Lung (tissue), 12 donors: ENCODE data around the gene FAM3D. TPM values are rescaled to one million over a fixed set of nuclear protein-coding genes. Genes with fewer than 3 reads are reported as not detected.

Experiments used
- ATAC-seq: fragments of 200-7000 bp; cut with Tn5 transposase; one replicate; pipeline ENCODE4 v1.9.1; 2020; ENCODE audit warnings: moderate number of reproducible peaks; ENCODE audit not compliant: insufficient read depth, low FRiP score
- DNase-seq, 3 donors: peaks; one replicate each; pipeline ENCODE4 v3.0.0-alpha.2; 2013 to 2017
- H3K27ac ChIP-seq, 2 donors: one replicate each; pipeline ENCODE4 v1.5.1; 2013; ENCODE audit warnings: mild to moderate bottlenecking in 2 of 2, moderate library complexity in 2 of 2, control low read depth in 1 of 2, inconsistent platforms in 1 of 2, low read depth in 1 of 2, low read length in 1 of 2
- H3K27me3 ChIP-seq, 3 donors: one replicate each; pipeline ENCODE4 v1.5.1; 2013; ENCODE audit warnings: low read length in 2 of 3; ENCODE audit not compliant: control insufficient read depth in 3 of 3, insufficient read depth in 3 of 3
- H3K36me3 ChIP-seq, 4 donors: one replicate each; pipeline ENCODE4 v1.5.1; 2013; ENCODE audit warnings: low read length in 4 of 4, mild to moderate bottlenecking in 1 of 4, moderate library complexity in 1 of 4; ENCODE audit not compliant: control insufficient read depth in 4 of 4, insufficient read depth in 4 of 4
- H3K4me1 ChIP-seq, 5 donors: one replicate each; pipeline ENCODE4 v1.5.1; 2013; ENCODE audit warnings: low read length in 5 of 5, mild to moderate bottlenecking in 2 of 5, moderate library complexity in 1 of 5; ENCODE audit not compliant: control insufficient read depth in 5 of 5, insufficient read depth in 5 of 5
- H3K4me3 ChIP-seq: one replicate; pipeline ENCODE4 v1.5.1; 2013; ENCODE audit warnings: mild to moderate bottlenecking, control low read depth, moderate library complexity
- H3K9ac ChIP-seq, 2 donors: one replicate each; pipeline ENCODE4 v1.5.1; 2013; ENCODE audit warnings: low read length in 2 of 2, control low read depth in 1 of 2; ENCODE audit not compliant: insufficient read depth in 1 of 2
- H3K9me3 ChIP-seq, 4 donors: one replicate each; pipeline ENCODE4 v1.5.1; 2013; ENCODE audit warnings: low read length in 3 of 4, mild to moderate bottlenecking in 1 of 4, moderate library complexity in 1 of 4; ENCODE audit not compliant: control insufficient read depth in 4 of 4, insufficient read depth in 3 of 4
- CTCF ChIP-seq: IDR thresholded peaks from 2 replicates; pipeline ENCODE4 v1.5.1; 2012; ENCODE audit warnings: mild to moderate bottlenecking; ENCODE audit errors: control extremely low read depth, extremely low read depth
- WGBS, 2 donors: extraction: QIAGEN DNeasy Blood & Tissue Kit; methylation state at CpG; one replicate each; pipeline ENCODE4 v1.1.7; 2013; 5-methylcytosine and 5-hydroxymethylcytosine counted together
- polyA plus RNA-seq, 2 donors: library from polyadenylated mRNA; stranded (reverse); fragments of 200-250 nt; gene quantifications; one replicate each; pipeline ENCODE4 v1.2.1, GENCODE V29; 2013
- total RNA-seq, 2 donors: library from RNA; depleted of rRNA in 1 of 2; stranded (reverse); fragments of >200 nt in 1 of 2; gene quantifications; one replicate each; pipeline ENCODE4 v1.2.1, GENCODE V29; 2014 to 2021
- donor health status: control.
- donor health status: control.
- donor health status: Bipolar disorder and iron deficiency.
- donor health status: healthy.
- donor health status: DM: yes; HTN: yes; CAD: no.

The FAM3D gene
- total and polyA plus RNA-seq, 4 donors = 3.2 to 15.1 (median 11.6) TPM

GRCh38 chr3:58685641-58686040 lies 19.1 kb upstream of the FAM3D start:
- no peak for TF ChIP-seq CTCF

GRCh38 chr3:58683466-58683865 lies 16.9 kb upstream of the FAM3D start:
- WGBS, 2 donors = 61 to 70% methylated on average over 4 of the region's 4 CpGs
- Histone ChIP-seq H3K9ac (no peak overlapping the region), H3K36me3 (no peaks in the 10 kb centered on the region), H3K27ac (no peak overlapping the region), H3K9me3 (peaks cover 0 to 3% (median 0%) of the 10 kb centered on the region in 4 donors), H3K4me1 (peaks cover 0 to 12% (median 0%) of the 10 kb centered on the region in 5 donors), H3K4me3 (no peak overlapping the region), H3K27me3 (no peaks in the 10 kb centered on the region)
- DNase-seq = no peak
- ATAC-seq = no peak
- TF ChIP-seq CTCF = no peak

More at GRCh38 chr3:58685641-58686040, 19.1 kb upstream of the FAM3D start:
- Histone ChIP-seq H3K4me1 (peaks cover 0 to 10% (median 0%) of the 10 kb centered on the region in 5 donors), H3K9me3 (peaks cover 0 to 6% (median 1%) of the 10 kb centered on the region in 4 donors), H3K4me3 (no peak overlapping the region), H3K9ac (no peak overlapping the region), H3K27me3 (no peaks in the 10 kb centered on the region), H3K36me3 (no peaks in the 10 kb centered on the region), H3K27ac (no peak overlapping the region)
- WGBS, 2 donors = 92 to 97% methylated on average over 10 of the region's 10 CpGs
- no peak for DNase-seq
- no peak for ATAC-seq

- no peak for ATAC-seq
- Histone ChIP-seq H3K4me3 (no peak overlapping the region), H3K4me1 (peaks cover 0 to 13% (median 0%) of the 10 kb centered on the region in 5 donors), H3K27ac (no peak overlapping the region), H3K9ac (no peak overlapping the region), H3K27me3 (no peaks in the 10 kb centered on the region), H3K9me3 (peaks cover 0 to 3% (median 0%) of the 10 kb centered on the region in 4 donors), H3K36me3 (no peaks in the 10 kb centered on the region)
- no peak for TF ChIP-seq CTCF
- no peak for DNase-seq
- WGBS, 2 donors = 28 to 68% methylated on average over 5 of the region's 5 CpGs
These were observed 16.5 kb upstream of the FAM3D start for GRCh38 chr3:58683001-58683458.

- peaks cover 0 to 3% (median 0%) of the 10 kb centered on the region in 4 donors for H3K9me3 ChIP-seq
- TF ChIP-seq CTCF = no peak
- no peaks in the 10 kb centered on the region for H3K36me3 ChIP-seq
- ATAC-seq (no peak), DNase-seq (no peak)
- H3K27ac ChIP-seq = no peak overlapping the region
- H3K9ac ChIP-seq = no peak overlapping the region
- peaks cover 0 to 13% (median 0%) of the 10 kb centered on the region in 5 donors for H3K4me1 ChIP-seq
- H3K27me3 ChIP-seq = no peaks in the 10 kb centered on the region
- no peak overlapping the region for H3K4me3 ChIP-seq
- 52 to 60% methylated on average over 2 of the region's 2 CpGs for WGBS, 2 donors
These were observed 15.3 kb upstream of the FAM3D start for GRCh38 chr3:58681863-58682262.
